ENCODE results near the gene THAP9.

The THAP9 gene

GRCh38 chr4:82957045-82957444 is 56.5 kb downstream of the THAP9 start:
- no peak for DNase-seq (ENCODE audit: low read depth)

- DNase-seq (ENCODE audit: low read depth), result no peak
Measured at GRCh38 chr4:82965763-82966162, 65.2 kb downstream of the THAP9 start.

GRCh38 chr4:82968972-82969371 is 68.4 kb downstream of the THAP9 start:
- DNase-seq (ENCODE audit: low read depth), result no peak

GRCh38 chr4:82969414-82969813 is 68.9 kb downstream of the THAP9 start:
- no peak for DNase-seq (ENCODE audit: low read depth)
